ENCODE data around the gene ADH7. TPM values are rescaled to one million over a fixed set of nuclear protein-coding genes. Genes with fewer than 3 reads are reported as not detected.
"Not testable (repeated sequence)": the region's sequence is repeated elsewhere in the genome, so short reads cannot be mapped to it uniquely, and the experiment has no call there.

The ADH7 gene
- total RNA-seq, 1 experiment from 2014 or later: not detected

GRCh38 chr4:99430106-99430505 lies 5.0 kb downstream of the ADH7 start:
- H3K36me3 Mint-ChIP-seq (ENCODE audit: insufficient read depth, unreplicated experiment): no peaks in the 10 kb centered on the region
- H3K4me3 Mint-ChIP-seq (ENCODE audit: low read depth, unreplicated experiment): no peak overlapping the region
- no peaks in the 10 kb centered on the region for H3K4me1 Mint-ChIP-seq (ENCODE audit: low read depth, unreplicated experiment)
- no peaks in the 10 kb centered on the region for H3K9me3 Mint-ChIP-seq (ENCODE audit: low read depth, unreplicated experiment)
- no peaks in the 10 kb centered on the region for H3K27me3 Mint-ChIP-seq (ENCODE audit: unreplicated experiment)
- CTCF ChIA-PET: no interaction called here
- no peak for TF ChIP-seq CTCF (IDR thresholded peaks at IDR 0.05; ENCODE audit: unreplicated experiment)
- DNase-seq: no peak
- intact Hi-C loops (cut with micrococcal nuclease; ENCODE audit: unreplicated experiment): no loop called here
- no peak overlapping the region for H3K27ac Mint-ChIP-seq (ENCODE audit: unreplicated experiment)
- no TSS peak for BruUV-seq (replicated peaks)

- H3K9me3 Mint-ChIP-seq (ENCODE audit: low read depth, unreplicated experiment): peaks cover 3% of the 10 kb centered on the region
- no peak for TF ChIP-seq CTCF (IDR thresholded peaks at IDR 0.05; ENCODE audit: unreplicated experiment)
- peaks cover 19% of the 10 kb centered on the region for H3K4me1 Mint-ChIP-seq (ENCODE audit: low read depth, unreplicated experiment)
- H3K4me3 Mint-ChIP-seq (ENCODE audit: low read depth, unreplicated experiment): no peak overlapping the region
- no peak overlapping the region for H3K27ac Mint-ChIP-seq (ENCODE audit: unreplicated experiment)
- no peaks in the 10 kb centered on the region for H3K36me3 Mint-ChIP-seq (ENCODE audit: insufficient read depth, unreplicated experiment)
- CTCF ChIA-PET: interaction anchor here (0.6 kb wide), 1 partner anchor 223 kb away, joined by 4 read pairs; no protein-coding TSS in a partner anchor
- no peaks in the 10 kb centered on the region for H3K27me3 Mint-ChIP-seq (ENCODE audit: unreplicated experiment)
- intact Hi-C loops (cut with micrococcal nuclease; ENCODE audit: unreplicated experiment): no loop called here
- DNase-seq: no peak
- BruUV-seq (replicated peaks): no TSS peak
Observed at GRCh38 chr4:99417125-99417524, 18.0 kb downstream of the ADH7 start.

- H3K27ac Mint-ChIP-seq (ENCODE audit: unreplicated experiment); H3K9me3 Mint-ChIP-seq (ENCODE audit: low read depth, unreplicated experiment); H3K27me3 Mint-ChIP-seq (ENCODE audit: unreplicated experiment); BruUV-seq (replicated peaks); H3K4me3 Mint-ChIP-seq (ENCODE audit: low read depth, unreplicated experiment); CTCF ChIA-PET; DNase-seq; H3K36me3 Mint-ChIP-seq (ENCODE audit: insufficient read depth, unreplicated experiment); intact Hi-C loops (cut with micrococcal nuclease; ENCODE audit: unreplicated experiment): not testable (repeated sequence)
- H3K4me1 Mint-ChIP-seq (ENCODE audit: low read depth, unreplicated experiment): peaks cover 19% of the 10 kb centered on the region
Observed at GRCh38 chr4:99415762-99416161, 19.4 kb downstream of the ADH7 start.

GRCh38 chr4:99414902-99415301 lies 20.2 kb downstream of the ADH7 start:
- BruUV-seq (replicated peaks); DNase-seq; H3K4me3 Mint-ChIP-seq (ENCODE audit: low read depth, unreplicated experiment); H3K27ac Mint-ChIP-seq (ENCODE audit: unreplicated experiment); H3K36me3 Mint-ChIP-seq (ENCODE audit: insufficient read depth, unreplicated experiment); CTCF ChIA-PET; intact Hi-C loops (cut with micrococcal nuclease; ENCODE audit: unreplicated experiment); H3K27me3 Mint-ChIP-seq (ENCODE audit: unreplicated experiment); H3K9me3 Mint-ChIP-seq (ENCODE audit: low read depth, unreplicated experiment): not testable (repeated sequence)
- peaks cover 19% of the 10 kb centered on the region for H3K4me1 Mint-ChIP-seq (ENCODE audit: low read depth, unreplicated experiment)

- Mint-ChIP-seq H3K4me1 (ENCODE audit: low read depth, unreplicated experiment) (peaks cover 19% of the 10 kb centered on the region), H3K27me3 (ENCODE audit: unreplicated experiment) (no peaks in the 10 kb centered on the region), H3K36me3 (ENCODE audit: insufficient read depth, unreplicated experiment) (no peaks in the 10 kb centered on the region), H3K9me3 (ENCODE audit: low read depth, unreplicated experiment) (peaks cover 3% of the 10 kb centered on the region), H3K4me3 (ENCODE audit: low read depth, unreplicated experiment) (no peak overlapping the region), H3K27ac (ENCODE audit: unreplicated experiment) (no peak overlapping the region)
- no peak for DNase-seq
- intact Hi-C loops (cut with micrococcal nuclease; ENCODE audit: unreplicated experiment): no loop called here
- BruUV-seq (replicated peaks): no TSS peak
- no peak for TF ChIP-seq CTCF (IDR thresholded peaks at IDR 0.05; ENCODE audit: unreplicated experiment)
- CTCF ChIA-PET: no interaction called here
Observed at GRCh38 chr4:99414401-99414800, 20.7 kb downstream of the ADH7 start.

All from Calu3 (cell line).